Fibroblast of lung (primary cell): ENCODE data around the gene FOXF2.

Experiments used
- CTCF ChIP-seq, 2 donors: IDR thresholded peaks in 1 of 2; conservative IDR thresholded peaks in 1 of 2; 1 replicate in 1 of 2; 2 replicates in 1 of 2; pipeline ENCODE4 v1.5.1; 2011 to 2012; ENCODE audit warnings: low read length in 2 of 2, control low read depth in 1 of 2, inconsistent platforms in 1 of 2, low read depth in 1 of 2, mild to moderate bottlenecking in 1 of 2
- EZH2 ChIP-seq: IDR thresholded peaks from 2 replicates; pipeline ENCODE4 v1.5.1; 2012; ENCODE audit warnings: low read length, control low read depth, mild to moderate bottlenecking; ENCODE audit errors: missing control alignments

- TF ChIP-seq CTCF (conservative IDR thresholded peaks at IDR 0.05 in 1 of 2, IDR thresholded peaks at IDR 0.05 in 1 of 2; ENCODE audit: low read depth in 1 of 2, low read length in 2 of 2): no peak
- no peak for TF ChIP-seq EZH2
Measured at GRCh38 chr6:1412901-1413300, 23.5 kb downstream of the FOXF2 start.
